ENCODE data around the gene PDAP1. TPM values are rescaled to one million over a fixed set of nuclear protein-coding genes. Genes with fewer than 3 reads are reported as not detected.

PDAP1 gene
- total and polyA plus RNA-seq, 2 of the 13 experiments (the other 11 are each of a cell fraction or from before 2014, with no cell fraction given): 13.0 to 100 TPM

- TF ChIP-seq POGK (CRISPR knock-in tag; conservative IDR thresholded peaks at IDR 0.05) (0 out of 2 replicates have a peak, but pooled peaks have one; percentile 22), HNRNPK (IDR thresholded peaks at IDR 0.05; ENCODE audit: low read depth, low read length, poor library complexity, severe bottlenecking) (peak; percentile 27), ZNF746 (CRISPR knock-in tag; IDR thresholded peaks at IDR 0.05) (no peak), ZGPAT (CRISPR knock-in tag; IDR thresholded peaks at IDR 0.05) (peak; percentile 66; the same call in 1 of the 2 replicates), ZNF513 (CRISPR knock-in tag; conservative IDR thresholded peaks at IDR 0.05) (no peak), ZNF772 (CRISPR knock-in tag; IDR thresholded peaks at IDR 0.05) (peak; percentile 73; the same call in 1 of the 2 replicates), EEA1 (CRISPR knock-in tag; IDR thresholded peaks at IDR 0.05; ENCODE audit: borderline replicate concordance) (no peak), POLR2G (IDR thresholded peaks at IDR 0.05; ENCODE audit: low read depth, low read length) (peak; percentile 40; the same call in 1 of the 2 replicates), ZNF776 (CRISPR knock-in tag; IDR thresholded peaks at IDR 0.05) (0 out of 2 replicates have a peak, but pooled peaks have one; percentile 56), NFRKB (IDR thresholded peaks at IDR 0.05) (no peak), ZFX (CRISPR knock-in tag; IDR thresholded peaks at IDR 0.05; ENCODE audit: low read depth) (peak; percentile 57), HOMEZ (CRISPR knock-in tag; IDR thresholded peaks at IDR 0.05; ENCODE audit: low read depth) (no peak), CSRNP1 (CRISPR knock-in tag; IDR thresholded peaks at IDR 0.05) (peak; percentile 53; the same call in 1 of the 2 replicates), ZNF441 (CRISPR knock-in tag; IDR thresholded peaks at IDR 0.05; ENCODE audit: borderline replicate concordance) (0 out of 2 replicates have a peak, but pooled peaks have one; percentile 27), MAZ (IDR thresholded peaks at IDR 0.05; ENCODE audit: borderline replicate concordance, low read depth, low read length) (peak; percentile 49), MAZ (CRISPR knock-in tag; IDR thresholded peaks at IDR 0.05; ENCODE audit: low read depth) (peak; percentile 63; the same call in 1 of the 2 replicates), TP53 (CRISPR knock-in tag; conservative IDR thresholded peaks at IDR 0.05) (no peak), IKZF5 (CRISPR knock-in tag; IDR thresholded peaks at IDR 0.05) (0 out of 2 replicates have a peak, but pooled peaks have one; percentile 33)
Measured at GRCh38 chr7:99375070-99375807, 33.2 kb downstream of the PDAP1 start (continued).
